NCI-H446 (cell line): ENCODE results near the gene UBXN10.

Source experiments
- DNase-seq, 2 experiments: peaks; one replicate each; lab custom pipeline; 2025; lab: John Stamatoyannopoulos, UW

The UBXN10 gene

GRCh38 chr1:20185834-20186782 is at the start of gene UBXN10, which contains the start of gene PLA2G2C:
UBXN10 (plus strand) TSS chr1:20186096; CDS start chr1:20190562, 4,466 bp downstream.
PLA2G2C (minus strand) TSS chr1:20186518; CDS start chr1:20177363, 9,155 bp downstream.
- no peak for DNase-seq

GRCh38 chr1:20136249-20136648 is 49.6 kb upstream of the UBXN10 start:
- DNase-seq, result no peak

- DNase-seq, result no peak
These were observed 48.8 kb upstream of the UBXN10 start for GRCh38 chr1:20137055-20137454.

GRCh38 chr1:20137604-20138003 is 48.3 kb upstream of the UBXN10 start:
- no peak for DNase-seq

GRCh38 chr1:20138346-20138745 is 47.5 kb upstream of the UBXN10 start:
- DNase-seq, result no peak

GRCh38 chr1:20138961-20139550 is 46.8 kb upstream of the UBXN10 start, which contains the start of gene PLA2G2F:
PLA2G2F (plus strand) TSS chr1:20139323; CDS start chr1:20139428, 105 bp downstream.
- no peak for DNase-seq

- no peak for DNase-seq
These were observed 45.9 kb upstream of the UBXN10 start for GRCh38 chr1:20139776-20140612.

- DNase-seq, result no peak
These were observed 44.9 kb upstream of the UBXN10 start for GRCh38 chr1:20141001-20141400.

GRCh38 chr1:20141466-20141865 is 44.4 kb upstream of the UBXN10 start:
- DNase-seq, result no peak

GRCh38 chr1:20142001-20142710 is 43.7 kb upstream of the UBXN10 start:
- no peak for DNase-seq

- no peak for DNase-seq
These were observed 42.6 kb upstream of the UBXN10 start for GRCh38 chr1:20143318-20143717.

GRCh38 chr1:20143734-20144565 is 41.9 kb upstream of the UBXN10 start:
- DNase-seq, result no peak

- DNase-seq, result no peak
These were observed 37.9 kb upstream of the UBXN10 start for GRCh38 chr1:20147846-20148570.

GRCh38 chr1:20148571-20149500 is 37.1 kb upstream of the UBXN10 start:
- DNase-seq, result no peak

- no peak for DNase-seq
These were observed 36.1 kb upstream of the UBXN10 start for GRCh38 chr1:20149601-20150325.

- no peak for DNase-seq
These were observed 35.6 kb upstream of the UBXN10 start for GRCh38 chr1:20150326-20150705.

GRCh38 chr1:20150969-20151368 is 34.9 kb upstream of the UBXN10 start:
- no peak for DNase-seq
